ENCODE data around the gene LIF. TPM values are rescaled to one million over a fixed set of nuclear protein-coding genes. Genes with fewer than 3 reads are reported as not detected.

LIF gene
- 1 to 10 TPM in 6 of 12 donors, under 1 TPM in 5, not detected in 1; 0.62 to 9.6 (median 1.0) TPM for polyA plus RNA-seq (ENCODE audit: insufficient read length in 12 of 12)
- long read RNA-seq, donor 1, result 0 reads
- long read RNA-seq, donor 2, result 0 reads
- long read RNA-seq, donor 3, result 0 reads
- long read RNA-seq, donor 4, result 0 reads
- long read RNA-seq, donor 5, result 0 reads
- long read RNA-seq, donor 6, result 0 reads
- long read RNA-seq, donor 7, result 0 reads
- long read RNA-seq, donor 8, result 0 reads
- long read RNA-seq, donor 9, result 0 reads
- long read RNA-seq, donor 10, result 0 reads
- long read RNA-seq, donor 11, result 0 reads

DNA sequence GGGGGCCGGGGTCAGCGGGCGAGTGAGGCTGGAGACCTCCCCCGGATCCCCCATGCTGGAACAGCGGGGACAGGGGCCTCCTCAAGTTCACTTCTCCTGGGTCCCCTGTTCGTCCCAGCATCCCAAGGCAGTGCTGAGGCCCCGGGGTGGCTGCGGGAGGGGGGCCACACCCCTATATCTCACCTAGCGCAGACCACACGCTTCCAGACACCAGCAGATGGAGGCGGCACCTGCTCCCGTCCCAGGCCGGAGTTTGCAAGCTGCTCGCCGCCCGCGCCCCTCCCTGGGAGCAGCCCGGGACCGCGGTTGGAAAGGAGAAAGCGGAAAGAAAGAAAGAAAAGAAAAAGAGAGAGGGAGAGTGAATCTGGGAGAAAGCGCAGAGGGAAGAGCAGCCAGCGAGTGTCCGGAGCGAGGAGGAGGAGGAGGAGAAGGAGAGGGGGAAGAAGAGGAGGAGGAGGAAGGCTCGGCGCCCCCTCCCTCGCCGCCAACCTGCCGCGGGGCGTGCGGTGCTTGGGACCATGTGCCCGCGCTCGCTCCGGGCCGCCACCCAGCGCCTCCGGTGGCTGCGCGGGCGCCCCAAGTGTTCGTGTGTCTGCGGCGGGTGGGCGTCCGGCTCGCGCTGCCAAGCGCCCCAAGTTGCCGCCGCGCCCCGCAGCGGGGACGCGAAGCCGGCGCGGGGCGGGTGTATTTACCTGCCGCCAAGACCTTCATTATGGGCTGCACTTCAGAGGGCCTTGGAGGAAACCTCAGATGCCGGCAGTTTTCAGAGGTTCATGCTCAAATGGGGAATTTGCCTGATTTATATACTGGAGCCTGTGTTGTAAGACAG, at the start of gene LIF:
LIF (minus strand) TSS at position 775 of the 829 bp plus-strand sequence; CDS start at position 711, 64 bp downstream.
- no peak for DNase-seq

DNA sequence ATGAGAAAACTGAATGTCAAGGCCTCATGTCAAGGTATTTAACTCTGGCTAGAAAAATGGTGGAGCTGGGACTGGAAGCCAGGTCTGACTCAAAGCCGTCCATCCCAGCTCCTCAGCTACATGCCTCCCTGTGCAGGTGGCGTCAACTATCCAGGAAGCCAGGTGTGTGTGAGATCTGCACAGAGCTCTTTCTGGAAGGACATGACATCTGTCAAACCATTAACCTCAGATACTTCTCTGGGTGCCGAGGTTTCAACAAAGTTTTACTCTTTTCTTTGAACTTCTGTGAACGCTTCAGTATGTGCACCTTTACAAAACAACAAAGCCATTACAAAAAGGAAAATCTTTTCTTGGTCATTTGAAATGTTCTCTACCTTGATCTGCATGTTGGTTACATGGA, 49.8 kb upstream of the LIF start:
- DNase-seq, result no peak

GRCh38 chr22:30295576-30295975, 49.0 kb upstream of the LIF start:
- DNase-seq, result no peak

- no peak for DNase-seq
Observed at GRCh38 chr22:30294830-30295229, 48.3 kb upstream of the LIF start.

GRCh38 chr22:30294066-30294465, 47.5 kb upstream of the LIF start:
- DNase-seq, result no peak

DNA sequence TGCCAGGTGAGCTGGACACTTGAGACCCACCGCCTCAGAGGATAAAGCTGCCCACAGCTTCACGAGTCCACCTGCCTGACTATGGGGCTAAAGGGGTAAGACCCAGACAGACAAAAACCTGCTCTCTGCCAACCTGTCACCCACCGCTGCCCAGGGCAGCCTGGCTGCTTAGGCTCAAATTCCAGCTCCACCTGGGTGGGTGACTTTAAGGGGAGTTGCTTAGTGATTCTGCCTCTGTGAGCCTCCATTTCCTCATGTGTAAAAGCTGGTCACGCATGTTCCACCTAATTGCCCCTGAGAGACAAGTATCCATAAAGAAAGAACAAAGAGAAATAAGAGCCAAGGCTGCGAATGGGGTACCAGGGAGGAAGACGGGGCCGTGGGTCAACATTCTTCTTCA, 46.5 kb upstream of the LIF start:
- DNase-seq, result no peak

DNA sequence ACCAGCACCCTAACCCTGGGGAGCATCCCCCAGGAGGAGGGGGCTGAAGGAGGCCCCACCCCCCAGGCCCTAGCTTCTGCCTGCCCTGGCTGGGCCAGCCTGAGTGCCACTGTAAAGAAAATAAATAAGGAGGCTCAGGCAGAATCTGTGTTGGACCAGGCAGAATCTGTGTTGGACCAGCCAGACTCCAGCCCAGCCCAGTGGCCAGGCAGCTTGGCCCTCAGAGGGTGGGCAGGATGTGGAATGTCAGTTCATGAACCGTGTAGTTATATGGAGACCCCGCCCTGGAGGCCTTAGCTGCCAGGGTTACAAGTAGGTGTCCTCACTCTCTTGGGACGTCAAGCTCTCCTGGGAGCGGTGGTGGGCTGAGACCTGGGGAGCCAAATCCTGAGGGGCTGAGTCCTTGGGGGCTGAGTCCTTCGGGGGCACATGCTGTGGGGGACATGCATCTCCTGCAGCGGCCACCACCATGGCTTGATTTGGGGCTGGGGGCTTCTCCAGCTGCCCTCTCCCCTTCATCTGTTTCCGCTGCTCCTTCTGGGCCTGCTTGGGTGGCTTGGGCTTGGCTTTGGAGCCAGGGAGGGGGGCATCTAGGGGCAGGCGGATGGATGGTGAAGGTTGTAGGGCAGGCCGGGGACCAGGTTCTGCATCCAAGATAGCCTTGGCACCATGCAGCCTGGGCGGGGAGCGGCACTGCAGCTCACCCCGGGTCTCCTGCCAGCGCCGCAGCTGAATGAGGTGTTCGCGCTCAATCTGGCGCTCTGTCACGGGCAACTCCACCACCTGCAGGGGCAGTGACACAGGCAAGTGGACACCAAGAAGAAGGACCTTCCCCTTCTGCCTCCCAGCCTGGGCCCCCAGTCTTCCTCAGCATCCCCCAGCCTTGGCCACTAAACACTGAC, 45.8 kb upstream of the LIF start:
- DNase-seq, result no peak

DNA sequence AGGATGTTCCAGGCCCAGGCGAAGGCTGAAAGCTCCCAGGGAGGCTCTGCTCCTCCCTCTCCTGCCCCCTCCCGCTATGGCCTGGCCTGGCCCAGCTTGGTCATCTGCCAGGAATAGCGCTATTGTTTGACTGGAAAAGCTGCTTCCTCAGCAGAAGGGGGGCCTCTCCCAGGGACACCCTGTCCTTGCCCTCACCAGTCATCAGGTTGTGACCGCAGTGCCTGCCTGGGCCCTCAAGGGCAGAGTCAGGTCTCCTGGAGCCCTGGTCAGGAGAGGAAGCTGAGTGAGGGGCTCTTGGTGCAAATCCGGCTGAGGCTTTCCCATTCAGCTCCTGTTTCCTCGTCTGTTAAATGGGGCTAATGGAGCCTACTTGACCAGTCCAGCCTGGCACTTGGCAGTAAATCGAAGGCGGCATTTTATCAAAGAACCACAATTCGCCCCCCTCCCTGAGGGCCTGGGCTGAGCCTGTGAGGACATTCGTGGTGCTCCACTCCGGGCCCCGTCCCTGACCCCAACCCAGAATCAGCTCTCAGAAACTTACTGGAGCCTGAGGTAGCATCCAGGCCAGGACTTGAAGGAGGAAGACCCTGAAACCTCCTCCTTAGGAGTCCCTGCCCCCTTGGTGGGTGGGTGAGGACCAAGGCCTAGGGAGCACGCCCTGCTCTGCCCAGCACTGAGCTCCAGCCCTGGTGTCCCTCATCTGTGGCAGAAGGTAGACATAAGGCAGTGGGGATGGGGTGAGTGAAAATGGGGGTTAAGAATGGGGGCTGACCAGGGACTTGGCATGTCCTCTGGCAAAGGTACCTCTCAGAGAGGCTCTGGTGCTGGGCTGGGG, 44.7 kb upstream of the LIF start:
- DNase-seq, result peak; percentile 62

- DNase-seq, result no peak
Observed at GRCh38 chr22:30290342-30291057, 43.9 kb upstream of the LIF start.

- DNase-seq, result no peak
Observed at GRCh38 chr22:30289980-30290313, 43.4 kb upstream of the LIF start.

- peak; percentile 96 for DNase-seq
Observed at GRCh38 chr22:30289141-30289979, 42.8 kb upstream of the LIF start, which contains the start of gene CASTOR1. TSS of gene CASTOR1 (minus strand) at chr22:30289505. CDS start at chr22:30289497, 8 bp downstream.

- DNase-seq, result no peak
Observed at GRCh38 chr22:30288419-30289140, 42.0 kb upstream of the LIF start.

- peak; percentile 84 for DNase-seq
Observed at GRCh38 chr22:30287648-30288418, 41.3 kb upstream of the LIF start.

GRCh38 chr22:30286813-30287647, 40.5 kb upstream of the LIF start:
- no peak for DNase-seq

- DNase-seq, result no peak
Observed at GRCh38 chr22:30286331-30286730, 39.8 kb upstream of the LIF start.

DNA sequence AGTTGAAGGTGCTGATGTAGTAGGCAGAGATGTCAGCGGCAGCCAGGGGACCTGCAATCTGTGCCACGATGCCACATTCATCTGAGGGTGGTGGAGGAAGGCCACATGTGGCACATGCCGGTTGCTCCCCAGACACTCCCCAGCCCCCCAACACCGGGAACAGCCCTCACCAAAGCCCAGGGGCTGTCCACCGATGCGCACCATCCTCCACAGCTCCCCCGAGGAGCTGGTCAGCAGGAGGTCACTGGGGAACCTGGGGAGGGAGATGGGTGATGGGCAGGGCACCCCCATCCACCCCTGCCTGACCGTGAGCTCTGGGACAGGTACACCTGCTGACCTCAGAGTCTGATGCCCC, 39.3 kb upstream of the LIF start:
- no peak for DNase-seq

DNA sequence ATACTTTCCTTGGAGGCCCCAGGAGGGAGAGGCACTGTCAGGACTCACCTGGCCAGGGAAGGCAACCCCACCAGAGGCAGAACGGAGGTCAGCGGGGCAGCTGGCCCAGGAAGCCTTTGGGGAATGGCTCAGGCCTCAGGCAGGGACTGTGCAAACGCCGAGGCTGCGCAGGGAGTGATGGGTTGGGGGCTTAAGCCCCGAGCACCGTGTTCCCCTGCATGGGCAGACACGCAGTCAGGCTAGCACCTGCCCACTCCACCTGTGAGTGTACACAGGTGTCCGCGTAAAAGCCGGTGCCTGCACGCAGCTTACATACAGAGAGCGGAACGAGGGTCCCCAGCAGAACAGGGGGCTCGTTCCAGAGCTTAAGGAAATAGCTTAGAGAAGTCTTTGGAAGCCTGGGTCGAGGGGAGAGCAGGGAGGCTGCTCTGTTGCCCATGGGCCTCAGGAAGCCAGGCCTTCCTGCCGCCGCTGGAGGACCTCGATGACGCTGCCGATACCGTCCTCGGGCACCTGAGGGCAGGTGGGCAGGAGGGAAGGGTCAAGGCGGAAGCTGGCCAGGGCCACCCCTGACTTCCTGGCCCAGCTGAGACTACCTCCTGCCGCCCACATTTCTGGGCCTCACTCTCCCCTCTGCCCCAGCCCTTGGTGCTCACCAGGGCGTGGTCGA, 38.8 kb upstream of the LIF start:
- DNase-seq, result no peak

Data from muscle of arm (tissue), 14 donors.